ENCODE data around the gene HEPACAM.

DNA sequence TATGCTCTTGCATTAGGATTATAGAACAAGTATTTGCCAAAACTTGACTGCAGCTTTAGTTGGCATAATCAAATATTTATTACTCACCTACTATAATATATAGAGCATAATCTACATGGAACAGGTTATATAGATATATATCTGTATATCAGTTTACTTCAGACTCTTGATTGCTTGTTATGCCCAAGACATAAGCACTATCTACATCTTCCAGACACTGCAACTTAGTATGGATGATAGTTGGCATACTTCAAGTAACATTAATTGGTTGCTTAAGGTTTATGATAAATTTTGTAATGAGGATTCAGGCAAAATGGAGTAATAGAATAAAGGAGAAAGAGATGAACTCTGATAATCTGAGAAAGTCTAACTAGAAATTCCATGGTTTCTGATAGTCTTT lies 19.2 kb upstream of the HEPACAM start:
- TF ChIP-seq, protein P1, sequence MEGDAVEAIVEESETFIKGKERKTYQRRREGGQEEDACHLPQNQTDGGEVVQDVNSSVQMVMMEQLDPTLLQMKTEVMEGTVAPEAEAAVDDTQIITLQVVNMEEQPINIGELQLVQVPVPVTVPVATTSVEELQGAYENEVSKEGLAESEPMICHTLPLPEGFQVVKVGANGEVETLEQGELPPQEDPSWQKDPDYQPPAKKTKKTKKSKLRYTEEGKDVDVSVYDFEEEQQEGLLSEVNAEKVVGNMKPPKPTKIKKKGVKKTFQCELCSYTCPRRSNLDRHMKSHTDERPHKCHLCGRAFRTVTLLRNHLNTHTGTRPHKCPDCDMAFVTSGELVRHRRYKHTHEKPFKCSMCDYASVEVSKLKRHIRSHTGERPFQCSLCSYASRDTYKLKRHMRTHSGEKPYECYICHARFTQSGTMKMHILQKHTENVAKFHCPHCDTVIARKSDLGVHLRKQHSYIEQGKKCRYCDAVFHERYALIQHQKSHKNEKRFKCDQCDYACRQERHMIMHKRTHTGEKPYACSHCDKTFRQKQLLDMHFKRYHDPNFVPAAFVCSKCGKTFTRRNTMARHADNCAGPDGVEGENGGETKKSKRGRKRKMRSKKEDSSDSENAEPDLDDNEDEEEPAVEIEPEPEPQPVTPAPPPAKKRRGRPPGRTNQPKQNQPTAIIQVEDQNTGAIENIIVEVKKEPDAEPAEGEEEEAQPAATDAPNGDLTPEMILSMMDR (IDR thresholded peaks at IDR 0.05; ENCODE audit: borderline replicate concordance, extremely low read depth, low read length, poor library complexity, severe bottlenecking), result no peak
- TF ChIP-seq EZH2 (IDR thresholded peaks at IDR 0.05; ENCODE audit: borderline replicate concordance, low read depth, low read length, severe bottlenecking), result no peak

Data from DND-41 (cell line).